ENCODE measurements around the gene ASB18.

The ASB18 gene

DNA sequence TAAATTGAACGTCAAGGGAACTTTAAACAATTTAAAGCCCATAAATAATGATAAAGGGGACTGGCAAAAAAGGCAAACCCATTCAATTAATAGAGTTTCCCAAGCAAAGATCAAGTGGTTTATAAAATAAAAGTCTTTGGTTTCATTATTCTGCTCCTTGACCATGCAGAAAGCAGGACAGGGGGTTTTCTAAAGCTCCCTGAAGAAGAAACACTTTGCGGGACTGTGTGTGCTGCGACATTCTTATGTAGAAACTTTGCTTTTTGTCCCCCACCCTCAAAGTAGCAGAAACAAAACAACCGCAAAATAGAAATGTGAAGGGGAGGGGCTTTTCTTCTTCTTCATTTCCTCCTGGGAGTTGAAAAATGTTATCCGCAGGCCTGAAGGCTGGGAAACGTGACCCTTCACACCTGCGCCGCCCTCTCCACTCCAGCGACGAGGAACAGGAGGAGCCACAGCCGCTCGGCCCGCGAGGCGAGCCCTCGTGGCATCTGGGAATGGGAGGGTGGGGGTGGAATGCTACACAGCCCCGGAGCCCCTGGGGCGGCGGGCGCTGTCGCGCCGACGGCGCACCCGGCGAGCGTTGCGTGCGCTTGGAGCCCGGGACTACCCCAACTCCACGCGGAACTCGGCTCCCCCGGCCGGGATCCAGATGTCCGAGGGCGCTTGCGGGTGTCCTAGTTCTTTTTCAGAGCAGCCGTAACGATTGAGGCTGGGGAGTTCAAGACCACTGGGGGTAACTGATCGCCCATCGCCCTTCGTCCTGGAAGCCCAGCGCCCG, 91.8 kb downstream of the ASB18 start:
- in situ Hi-C loops (cut with HindIII; ENCODE audit: low sequenced_read_pairs), result no loop called here
- DNase-seq (ENCODE audit: low read depth), result no peak
- TF ChIP-seq CTCF (IDR thresholded peaks at IDR 0.05; ENCODE audit: low read depth, low read length, missing control alignments), result no peak
- H3K4me3 ChIP-seq (ENCODE audit: low read depth, low read length), result no peak overlapping the region

DNA sequence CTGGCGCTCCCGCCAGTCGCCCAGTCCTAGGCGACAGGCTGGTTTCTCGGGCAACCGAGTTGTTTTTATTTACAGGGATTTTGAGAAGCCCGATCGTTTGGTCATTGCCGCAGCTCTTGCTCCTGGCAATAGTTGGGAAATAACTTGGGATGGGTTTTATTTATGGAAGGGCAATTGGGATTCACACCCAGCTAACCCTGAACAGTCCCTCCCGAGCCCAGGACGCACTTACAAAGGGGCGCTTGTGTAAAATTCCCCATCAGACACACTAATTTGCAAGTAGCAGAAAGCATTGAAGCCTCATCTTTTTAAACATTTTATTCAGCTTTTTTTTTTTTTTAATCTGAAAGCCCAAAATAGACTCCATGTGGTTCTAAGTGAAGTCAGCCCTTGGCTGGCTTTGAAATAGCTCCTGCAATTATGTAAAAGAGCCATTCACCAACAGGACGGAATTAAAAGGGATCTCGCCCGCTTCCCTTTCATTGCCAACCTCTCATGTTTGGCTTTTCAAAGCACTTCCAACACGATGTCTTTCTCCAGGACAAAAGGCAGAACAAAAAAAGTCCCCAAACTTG, 92.4 kb downstream of the ASB18 start:
- DNase-seq (ENCODE audit: low read depth), result no peak
- peak overlapping the region; percentile 10 for H3K4me3 ChIP-seq (ENCODE audit: low read depth, low read length)
- in situ Hi-C loops (cut with HindIII; ENCODE audit: low sequenced_read_pairs), result no loop called here
- no peak for TF ChIP-seq CTCF (IDR thresholded peaks at IDR 0.05; ENCODE audit: low read depth, low read length, missing control alignments)

- in situ Hi-C loops (cut with HindIII; ENCODE audit: low sequenced_read_pairs), result no loop called here
- no peak for DNase-seq (ENCODE audit: low read depth)
- peak overlapping the region; percentile 10 for H3K4me3 ChIP-seq (ENCODE audit: low read depth, low read length)
- no peak for TF ChIP-seq CTCF (IDR thresholded peaks at IDR 0.05; ENCODE audit: low read depth, low read length, missing control alignments)
Observed at GRCh38 chr2:236171181-236171679, 93.0 kb downstream of the ASB18 start.

DNA sequence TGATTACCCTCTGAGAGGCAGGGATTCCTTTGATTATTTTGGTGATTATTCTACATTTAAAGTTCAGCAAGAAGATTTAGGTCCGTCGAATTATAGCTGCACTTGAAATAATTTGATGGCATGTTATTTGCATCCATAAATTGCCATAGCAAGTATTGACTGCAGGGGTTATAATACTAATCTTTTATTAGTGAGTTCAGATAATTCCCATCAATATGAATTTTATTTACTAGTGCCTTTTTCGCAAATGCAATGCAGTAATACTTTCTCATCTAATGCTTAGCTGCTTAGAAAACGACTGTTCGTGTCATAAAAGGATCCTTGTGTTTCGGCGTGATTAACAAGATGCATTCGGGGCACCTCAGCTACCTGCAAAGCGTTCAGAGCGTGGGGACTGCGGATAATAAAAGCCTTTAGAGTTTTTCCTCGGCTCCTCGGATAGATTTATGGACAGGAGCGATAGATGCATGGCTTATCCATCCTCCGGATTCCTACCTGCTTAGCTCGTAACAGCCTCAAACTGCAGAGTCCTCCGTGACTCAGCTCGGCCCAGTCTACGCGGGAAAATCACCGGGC, 93.5 kb downstream of the ASB18 start:
- in situ Hi-C loops (cut with HindIII; ENCODE audit: low sequenced_read_pairs), result no loop called here
- no peak for DNase-seq (ENCODE audit: low read depth)
- no peak for TF ChIP-seq CTCF (IDR thresholded peaks at IDR 0.05; ENCODE audit: low read depth, low read length, missing control alignments)
- no peak overlapping the region for H3K4me3 ChIP-seq (ENCODE audit: low read depth, low read length)

DNA sequence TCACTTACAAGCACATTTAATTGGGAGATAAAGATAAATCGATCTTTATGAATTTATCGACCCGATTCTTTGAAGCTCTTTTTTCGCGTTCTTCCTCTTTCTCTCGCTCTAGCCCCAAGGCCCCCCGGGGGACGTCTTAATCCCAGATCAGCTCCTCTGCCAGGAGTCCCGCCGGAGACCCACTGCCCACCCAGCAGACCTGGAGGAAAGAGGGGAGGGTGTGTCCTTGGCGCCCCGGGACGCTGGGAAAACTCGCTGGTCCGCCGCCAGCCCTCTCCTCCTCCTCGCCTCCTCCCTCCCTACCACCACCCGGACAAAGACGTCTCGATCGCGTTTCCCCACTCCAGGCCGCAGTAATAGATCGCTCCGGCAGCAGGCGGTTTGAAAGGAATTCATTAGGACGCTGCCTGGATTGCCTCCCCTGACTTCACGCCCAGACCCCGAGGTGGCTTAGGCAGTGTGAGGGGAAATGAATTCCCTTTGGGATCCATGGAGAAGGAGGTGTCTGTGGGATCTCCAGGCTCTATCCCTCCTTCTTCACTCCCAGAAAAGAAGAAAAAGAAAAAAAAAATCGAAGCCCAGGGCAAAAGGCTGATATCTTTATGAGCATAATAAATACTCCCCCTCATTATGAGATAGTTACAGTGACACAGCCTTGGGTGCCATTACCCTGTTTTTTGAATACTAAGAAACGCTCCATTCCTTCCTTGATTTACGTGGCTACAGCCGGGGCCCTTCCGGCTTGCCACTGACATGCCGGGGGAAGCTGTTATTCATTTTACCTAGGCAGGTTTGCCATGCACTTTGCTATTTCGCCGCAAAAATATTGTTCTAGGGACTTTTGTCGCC, 94.2 kb downstream of the ASB18 start:
- in situ Hi-C loops (cut with HindIII; ENCODE audit: low sequenced_read_pairs), result no loop called here
- no peak for TF ChIP-seq CTCF (IDR thresholded peaks at IDR 0.05; ENCODE audit: low read depth, low read length, missing control alignments)
- H3K4me3 ChIP-seq (ENCODE audit: low read depth, low read length), result peak overlapping the region; percentile 20
- no peak for DNase-seq (ENCODE audit: low read depth)

GRCh38 chr2:236169151-236169721, 95.0 kb downstream of the ASB18 start:
- no peak for DNase-seq (ENCODE audit: low read depth)
- in situ Hi-C loops (cut with HindIII; ENCODE audit: low sequenced_read_pairs), result no loop called here
- H3K4me3 ChIP-seq (ENCODE audit: low read depth, low read length), result peak overlapping the region; percentile 50
- no peak for TF ChIP-seq CTCF (IDR thresholded peaks at IDR 0.05; ENCODE audit: low read depth, low read length, missing control alignments)
